Natural killer cell (primary cell): ENCODE results near the gene INHBB. TPM values are rescaled to one million over a fixed set of nuclear protein-coding genes. Genes with fewer than 3 reads are reported as not detected.

ENCODE experiments used
- ATAC-seq, 3 donors: fragments of 150-1000 bp in 2 of 3; fragments of 200-7000 bp in 1 of 3; cut with Tn5 transposase; 1 replicate in 1 of 3; 2 replicates in 2 of 3; pipeline ENCODE4 v1.10.0; 2021; ENCODE audit warnings: mild to moderate bottlenecking in 2 of 3, moderate library complexity in 2 of 3
- DNase-seq, 2 donors: peaks; one replicate each; pipeline versions ENCODE4 v3.0.0 to v3.0.0-alpha.2; 2013 to 2021; ENCODE audit warnings: mixed read lengths in 1 of 2
- H3K27ac ChIP-seq: one replicate; pipeline ENCODE4 v1.5.1; 2013; ENCODE audit warnings: mild to moderate bottlenecking, low read length
- H3K27me3 ChIP-seq: one replicate; pipeline ENCODE4 v1.6.1; 2013; ENCODE audit warnings: low read length; ENCODE audit not compliant: control insufficient read depth, insufficient read depth
- H3K36me3 ChIP-seq: one replicate; pipeline ENCODE4 v1.6.1; 2013; ENCODE audit warnings: low read length; ENCODE audit not compliant: control insufficient read depth, insufficient read depth
- H3K4me1 ChIP-seq: one replicate; pipeline ENCODE4 v1.6.1; 2013; ENCODE audit warnings: low read length; ENCODE audit not compliant: control insufficient read depth, insufficient read depth
- H3K4me3 ChIP-seq: one replicate; pipeline ENCODE4 v1.5.1; 2013; ENCODE audit warnings: low read length
- H3K9me3 ChIP-seq: one replicate; pipeline ENCODE4 v1.6.1; 2013; ENCODE audit warnings: low read length; ENCODE audit not compliant: control insufficient read depth, insufficient read depth
- H3K27ac Mint-ChIP-seq, 2 donors: one replicate each; pipeline ENCODE4 v1.8.0; 2022; ENCODE audit warnings: mild to moderate bottlenecking in 2 of 2, mixed read lengths in 2 of 2, moderate library complexity in 1 of 2
- H3K27me3 Mint-ChIP-seq, 2 donors: one replicate each; pipeline ENCODE4 v1.8.0; 2022; ENCODE audit warnings: low read depth in 2 of 2, mixed read lengths in 2 of 2
- H3K36me3 Mint-ChIP-seq: one replicate; pipeline ENCODE4 v1.8.0; 2022; ENCODE audit warnings: mixed read lengths
- H3K4me1 Mint-ChIP-seq, 2 donors: one replicate each; pipeline ENCODE4 v1.8.0; 2022; ENCODE audit warnings: mixed read lengths in 2 of 2
- H3K4me3 Mint-ChIP-seq: one replicate; pipeline ENCODE4 v1.8.0; 2022; ENCODE audit warnings: mild to moderate bottlenecking, moderate library complexity, mixed read lengths
- H3K9me3 Mint-ChIP-seq, 2 donors: one replicate each; pipeline ENCODE4 v1.8.0; 2022; ENCODE audit warnings: mixed read lengths in 2 of 2
- WGBS: methylation state at CpG from one replicate; pipeline ENCODE4 v1.1.7; 2013; ENCODE audit warnings: missing lambda C conversion rate; ENCODE audit not compliant: insufficient coverage; 5-methylcytosine and 5-hydroxymethylcytosine counted together
- intact Hi-C: fragments of 100-400 bp; cut with micrococcal nuclease; formaldehyde crosslinking; loops from one replicate; pipeline ENCODE4 v1.14.2; 2022
- total RNA-seq, 4 donors: library from RNA; stranded (reverse); fragments of 120-200 nt in 1 of 4; gene quantifications; one replicate each; pipeline versions ENCODE4 v1.2.3 to v1.2.4, GENCODE V29; 2013 to 2022
- TF ChIP-seq, protein P1 (sequence below): fragments of 200-600 bp; IDR thresholded peaks from one replicate; pipeline ENCODE4 v1.8.0; 2022; ENCODE audit warnings: antibody characterized with exemption

Gene INHBB
- total RNA-seq, 3 donors from 2014 or later (not counting 1 experiment from before 2014, with no cell fraction given) = 0.07 to 0.10 TPM; not detected in 1

DNA sequence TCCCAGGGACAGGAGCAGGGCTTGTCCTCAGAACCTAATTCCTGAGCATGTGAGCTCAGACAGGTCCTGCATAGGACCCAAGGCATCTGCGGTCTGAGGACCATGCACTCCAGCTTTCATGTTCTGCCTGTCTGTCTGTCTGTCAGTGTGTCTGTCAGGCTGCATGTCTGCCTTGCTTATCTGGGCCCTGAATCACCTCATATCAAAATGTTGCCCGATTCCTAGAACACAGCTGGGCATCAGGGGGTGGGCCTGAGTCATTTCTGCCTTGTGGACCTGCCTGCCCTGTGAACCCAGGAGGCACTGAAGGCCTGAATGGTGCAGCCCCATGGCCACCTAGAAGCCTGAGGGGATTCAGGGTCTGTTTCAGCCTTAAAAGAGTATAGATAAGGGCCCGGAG, 22.1 kb downstream of the INHBB start:
- H3K36me3 Mint-ChIP-seq = no peaks in the 10 kb centered on the region
- H3K27me3 ChIP-seq = no peaks in the 10 kb centered on the region
- intact Hi-C loops = no loop called here
- no peaks in the 10 kb centered on the region for H3K9me3 ChIP-seq
- H3K4me1 ChIP-seq = no peaks in the 10 kb centered on the region
- H3K36me3 ChIP-seq = no peaks in the 10 kb centered on the region
- ATAC-seq (no peak), DNase-seq (no peak)
- no peaks in the 10 kb centered on the region for H3K4me1 Mint-ChIP-seq
- TF ChIP-seq, protein P1, sequence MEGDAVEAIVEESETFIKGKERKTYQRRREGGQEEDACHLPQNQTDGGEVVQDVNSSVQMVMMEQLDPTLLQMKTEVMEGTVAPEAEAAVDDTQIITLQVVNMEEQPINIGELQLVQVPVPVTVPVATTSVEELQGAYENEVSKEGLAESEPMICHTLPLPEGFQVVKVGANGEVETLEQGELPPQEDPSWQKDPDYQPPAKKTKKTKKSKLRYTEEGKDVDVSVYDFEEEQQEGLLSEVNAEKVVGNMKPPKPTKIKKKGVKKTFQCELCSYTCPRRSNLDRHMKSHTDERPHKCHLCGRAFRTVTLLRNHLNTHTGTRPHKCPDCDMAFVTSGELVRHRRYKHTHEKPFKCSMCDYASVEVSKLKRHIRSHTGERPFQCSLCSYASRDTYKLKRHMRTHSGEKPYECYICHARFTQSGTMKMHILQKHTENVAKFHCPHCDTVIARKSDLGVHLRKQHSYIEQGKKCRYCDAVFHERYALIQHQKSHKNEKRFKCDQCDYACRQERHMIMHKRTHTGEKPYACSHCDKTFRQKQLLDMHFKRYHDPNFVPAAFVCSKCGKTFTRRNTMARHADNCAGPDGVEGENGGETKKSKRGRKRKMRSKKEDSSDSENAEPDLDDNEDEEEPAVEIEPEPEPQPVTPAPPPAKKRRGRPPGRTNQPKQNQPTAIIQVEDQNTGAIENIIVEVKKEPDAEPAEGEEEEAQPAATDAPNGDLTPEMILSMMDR = no peak
- 84% methylated on average over 3 of the region's 3 CpGs for WGBS
- no peak overlapping the region for H3K27ac Mint-ChIP-seq
- no peaks in the 10 kb centered on the region for H3K27me3 Mint-ChIP-seq
- no peak overlapping the region for H3K4me3 Mint-ChIP-seq
- H3K9me3 Mint-ChIP-seq = no peaks in the 10 kb centered on the region
- no peak overlapping the region for H3K27ac ChIP-seq
- H3K4me3 ChIP-seq = no peak overlapping the region

DNA sequence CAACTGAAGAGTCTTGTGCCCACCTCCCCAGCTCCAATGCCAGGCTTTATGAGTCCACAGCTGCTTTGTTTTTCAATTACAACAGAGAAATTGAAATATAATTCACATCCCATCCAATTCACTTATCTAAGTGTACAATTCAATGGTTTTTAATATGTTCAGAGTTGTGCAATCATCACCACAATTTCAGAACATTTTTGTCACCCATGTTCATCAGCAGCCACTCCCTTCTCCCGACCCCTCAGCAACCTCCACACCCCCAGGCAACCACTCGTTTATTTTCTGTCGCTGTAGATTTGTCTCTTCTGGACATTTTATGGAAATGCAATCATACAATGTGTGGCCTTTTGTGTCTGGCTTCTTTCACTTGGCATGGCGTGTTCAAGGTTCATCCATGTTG, 23.3 kb downstream of the INHBB start:
- 85% methylated on average over 4 of the region's 4 CpGs for WGBS

DNA sequence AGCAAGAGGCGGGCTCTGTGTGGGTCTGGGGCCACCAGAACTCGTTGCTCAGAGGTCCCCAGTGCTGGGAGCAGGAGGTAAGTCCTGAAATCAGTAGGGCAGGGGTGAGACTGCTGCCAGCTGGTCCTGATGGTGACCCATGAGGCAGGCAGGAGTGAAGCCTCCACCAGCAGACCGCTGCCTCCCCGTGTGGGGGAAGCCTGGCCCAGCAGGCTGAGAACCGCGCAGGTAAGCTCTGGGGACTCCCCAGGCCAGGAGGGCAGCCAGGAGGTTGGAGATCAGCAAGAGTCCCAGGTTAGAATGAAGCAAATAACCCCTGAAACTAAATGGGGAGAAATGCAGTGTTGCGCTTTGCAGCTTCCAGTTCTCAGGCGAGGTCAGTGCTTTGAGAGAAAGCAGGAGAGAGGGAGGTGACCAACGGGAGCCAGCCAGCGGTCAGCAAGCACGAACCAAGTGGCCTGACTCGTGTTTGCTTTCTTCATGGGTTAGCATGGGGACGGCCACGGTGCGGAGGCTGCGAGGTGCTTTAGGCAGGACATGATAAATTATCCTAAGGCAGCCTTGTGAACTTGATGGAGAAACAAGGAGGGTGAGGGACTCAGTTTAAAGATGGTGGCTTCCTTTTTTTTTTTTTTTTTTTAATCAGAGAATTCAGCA, 26.2 kb downstream of the INHBB start:
- H3K36me3 ChIP-seq = no peaks in the 10 kb centered on the region
- H3K4me3 Mint-ChIP-seq = no peak overlapping the region
- DNase-seq (no peak), ATAC-seq (no peak)
- intact Hi-C loops = no loop called here
- H3K4me1 Mint-ChIP-seq = no peaks in the 10 kb centered on the region
- H3K27me3 ChIP-seq = no peaks in the 10 kb centered on the region
- TF ChIP-seq, protein P1 = no peak
- no peaks in the 10 kb centered on the region for H3K27me3 Mint-ChIP-seq
- no peaks in the 10 kb centered on the region for H3K4me1 ChIP-seq
- no peak overlapping the region for H3K27ac Mint-ChIP-seq
- no peaks in the 10 kb centered on the region for H3K9me3 ChIP-seq
- H3K4me3 ChIP-seq = no peak overlapping the region
- H3K27ac ChIP-seq = no peak overlapping the region
- no peaks in the 10 kb centered on the region for H3K9me3 Mint-ChIP-seq
- no peaks in the 10 kb centered on the region for H3K36me3 Mint-ChIP-seq
- WGBS = 84% methylated on average over 16 of the region's 16 CpGs

More for the DNA sequence above, 23.3 kb downstream of the INHBB start:
- intact Hi-C loops = no loop called here
- Mint-ChIP-seq H3K4me1 (no peaks in the 10 kb centered on the region), H3K27me3 (no peaks in the 10 kb centered on the region), H3K36me3 (no peaks in the 10 kb centered on the region), H3K27ac (no peak overlapping the region), H3K9me3 (no peaks in the 10 kb centered on the region), H3K4me3 (no peak overlapping the region)
- Histone ChIP-seq H3K27ac (no peak overlapping the region), H3K27me3 (no peaks in the 10 kb centered on the region), H3K36me3 (no peaks in the 10 kb centered on the region), H3K4me3 (no peak overlapping the region), H3K9me3 (no peaks in the 10 kb centered on the region), H3K4me1 (no peaks in the 10 kb centered on the region)
- DNase-seq (no peak), ATAC-seq (no peak)
- TF ChIP-seq, protein P1 = no peak

DNA sequence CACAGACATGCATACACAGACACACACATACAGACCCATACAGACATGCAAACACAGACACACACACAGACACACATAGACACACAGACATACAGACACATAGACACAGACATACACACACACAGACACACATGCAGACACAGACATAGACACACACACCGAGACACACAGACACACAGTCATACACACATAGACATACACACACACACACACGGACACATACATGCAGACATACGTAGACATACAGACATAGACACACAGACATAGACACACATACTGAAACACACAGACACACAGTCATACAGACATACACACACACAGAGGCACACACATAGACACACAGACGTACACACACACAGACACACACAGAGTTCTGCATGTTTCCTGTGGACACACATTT, 26.9 kb downstream of the INHBB start:
- Histone ChIP-seq H3K9me3 (no peaks in the 10 kb centered on the region), H3K36me3 (no peaks in the 10 kb centered on the region), H3K27ac (no peak overlapping the region), H3K27me3 (no peaks in the 10 kb centered on the region), H3K4me1 (no peaks in the 10 kb centered on the region), H3K4me3 (no peak overlapping the region)
- 93% methylated on average over 3 of the region's 4 CpGs for WGBS
- Mint-ChIP-seq H3K36me3 (no peaks in the 10 kb centered on the region), H3K4me1 (no peaks in the 10 kb centered on the region), H3K27ac (no peak overlapping the region), H3K4me3 (no peak overlapping the region), H3K27me3 (no peaks in the 10 kb centered on the region), H3K9me3 (no peaks in the 10 kb centered on the region)
- ATAC-seq (peak in 1 of 3 donors; percentile 28), DNase-seq (no peak)
- TF ChIP-seq, protein P1 = no peak
- intact Hi-C loops = no loop called here
